Neutrophil (primary cell): ENCODE measurements around the gene ACACA.
"Not testable (repeated sequence)": the region's sequence is repeated elsewhere in the genome, so short reads cannot be mapped to it uniquely, and the experiment has no call there.

ENCODE experiments used
- H3K27ac ChIP-seq: fragments of 200-600 bp; sonication (generic); 2 replicates; pipeline ENCODE4 v1.5.1; 2016; ENCODE audit warnings: mild to moderate bottlenecking, moderate library complexity
- H3K27me3 ChIP-seq: fragments of 200-600 bp; sonication (generic); 2 replicates; pipeline ENCODE4 v1.6.0; 2016; ENCODE audit warnings: mild to moderate bottlenecking
- H3K36me3 ChIP-seq: fragments of 200-600 bp; sonication (generic); 2 replicates; pipeline ENCODE4 v1.5.1; 2017
- H3K4me1 ChIP-seq, 2 experiments: fragments of 200-600 bp in 1 of 2; sonication (generic) in 1 of 2; 1 replicate in 1 of 2; 2 replicates in 1 of 2; pipeline versions ENCODE4 v1.5.1 to v1.6.1; 2013 to 2016; ENCODE audit warnings: low read depth in 1 of 2, low read length in 1 of 2, mild to moderate bottlenecking in 1 of 2, moderate library complexity in 1 of 2; ENCODE audit not compliant: control insufficient read depth in 1 of 2, insufficient read depth in 1 of 2
- H3K4me3 ChIP-seq, 2 experiments: fragments of 200-600 bp in 1 of 2; sonication (generic) in 1 of 2; 1 replicate in 1 of 2; 2 replicates in 1 of 2; pipeline ENCODE4 v1.5.1; 2013 to 2016; ENCODE audit warnings: low read depth in 1 of 2, low read length in 1 of 2, mild to moderate bottlenecking in 1 of 2, moderate library complexity in 1 of 2
- H3K9me3 ChIP-seq: fragments of 200-600 bp; sonication (generic); 2 replicates; pipeline ENCODE4 v1.5.1; 2016
- TF ChIP-seq, protein P1 (sequence below): fragments of 200-600 bp; sonication (generic); IDR thresholded peaks from 2 replicates; pipeline ENCODE4 v1.5.1; 2016; ENCODE audit warnings: antibody characterized with exemption

The ACACA gene

DNA sequence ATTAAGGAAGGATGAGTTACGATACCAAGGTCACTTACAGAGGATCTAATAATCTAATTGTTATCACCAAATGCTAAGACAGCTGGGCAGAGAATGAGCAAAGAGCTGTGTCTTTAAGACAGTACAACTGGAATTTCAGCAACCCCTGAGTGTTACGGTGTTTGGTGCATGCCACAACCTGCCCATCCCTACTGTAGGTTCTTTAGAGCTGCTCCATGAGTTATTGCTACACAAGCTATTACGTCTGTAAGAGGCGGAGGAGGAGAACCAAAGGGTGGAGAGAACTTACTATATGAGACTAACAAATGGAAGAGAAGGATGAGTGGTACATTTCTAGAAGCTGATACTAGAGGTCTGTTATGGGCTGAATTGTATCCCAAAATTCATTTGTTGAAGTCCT lies 45.1 kb downstream of the ACACA start:
- H3K4me1 ChIP-seq: peaks cover 18 to 21% of the 10 kb centered on the region in 2 experiments
- H3K27ac ChIP-seq: no peak overlapping the region
- H3K4me3 ChIP-seq: no peak overlapping the region
- H3K9me3 ChIP-seq: no peaks in the 10 kb centered on the region
- H3K27me3 ChIP-seq: no peaks in the 10 kb centered on the region
- TF ChIP-seq, protein P1, sequence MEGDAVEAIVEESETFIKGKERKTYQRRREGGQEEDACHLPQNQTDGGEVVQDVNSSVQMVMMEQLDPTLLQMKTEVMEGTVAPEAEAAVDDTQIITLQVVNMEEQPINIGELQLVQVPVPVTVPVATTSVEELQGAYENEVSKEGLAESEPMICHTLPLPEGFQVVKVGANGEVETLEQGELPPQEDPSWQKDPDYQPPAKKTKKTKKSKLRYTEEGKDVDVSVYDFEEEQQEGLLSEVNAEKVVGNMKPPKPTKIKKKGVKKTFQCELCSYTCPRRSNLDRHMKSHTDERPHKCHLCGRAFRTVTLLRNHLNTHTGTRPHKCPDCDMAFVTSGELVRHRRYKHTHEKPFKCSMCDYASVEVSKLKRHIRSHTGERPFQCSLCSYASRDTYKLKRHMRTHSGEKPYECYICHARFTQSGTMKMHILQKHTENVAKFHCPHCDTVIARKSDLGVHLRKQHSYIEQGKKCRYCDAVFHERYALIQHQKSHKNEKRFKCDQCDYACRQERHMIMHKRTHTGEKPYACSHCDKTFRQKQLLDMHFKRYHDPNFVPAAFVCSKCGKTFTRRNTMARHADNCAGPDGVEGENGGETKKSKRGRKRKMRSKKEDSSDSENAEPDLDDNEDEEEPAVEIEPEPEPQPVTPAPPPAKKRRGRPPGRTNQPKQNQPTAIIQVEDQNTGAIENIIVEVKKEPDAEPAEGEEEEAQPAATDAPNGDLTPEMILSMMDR: no peak
- H3K36me3 ChIP-seq: no peaks in the 10 kb centered on the region

DNA sequence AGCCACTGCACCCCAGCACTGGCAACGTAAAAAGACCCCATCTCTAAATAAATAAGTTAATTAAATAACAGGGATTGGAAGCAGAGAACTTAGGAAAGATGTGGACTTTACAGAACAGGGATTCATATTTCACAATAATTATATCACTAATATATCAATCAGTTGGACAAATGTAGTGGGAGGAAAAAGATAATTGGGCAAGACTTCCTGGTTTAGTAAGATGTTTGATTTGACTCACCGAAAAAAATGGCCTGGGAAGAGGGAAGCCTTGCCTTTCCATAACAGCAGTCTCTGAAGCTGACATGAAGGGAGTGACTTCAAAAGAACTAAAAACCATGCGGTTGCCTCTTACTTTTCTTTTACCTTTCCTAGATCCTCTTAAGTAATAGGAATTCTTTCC lies 46.0 kb downstream of the ACACA start:
- Histone ChIP-seq H3K27ac (no peak overlapping the region), H3K9me3 (no peaks in the 10 kb centered on the region), H3K36me3 (no peaks in the 10 kb centered on the region), H3K4me1 (peaks cover 18 to 21% of the 10 kb centered on the region in 2 experiments), H3K4me3 (no peak overlapping the region), H3K27me3 (no peaks in the 10 kb centered on the region)
- TF ChIP-seq, protein P1: no peak

DNA sequence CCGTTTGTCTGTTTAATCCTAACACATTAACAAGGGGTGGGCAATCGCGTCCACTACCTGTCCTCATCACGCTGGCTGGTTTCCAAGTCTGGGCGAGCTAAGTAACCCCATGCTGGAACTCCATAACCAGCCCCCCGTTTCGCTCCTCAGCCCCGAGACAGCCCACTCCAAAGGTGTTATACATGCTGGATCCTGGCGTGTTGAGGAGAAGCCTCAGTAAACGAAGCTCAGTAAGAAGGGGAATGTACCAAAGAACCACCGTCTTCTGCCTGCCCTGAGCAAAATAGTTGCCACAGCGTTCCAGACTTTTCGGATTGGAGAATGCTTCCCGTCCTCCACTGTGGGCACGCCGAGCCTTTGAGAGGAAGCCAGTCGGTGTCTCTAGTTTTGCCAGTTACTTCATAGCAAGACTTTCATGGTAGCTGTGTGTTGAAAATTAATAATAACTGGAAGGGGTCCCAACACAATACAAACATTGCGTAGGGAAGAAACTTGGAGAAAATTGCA lies 46.9 kb downstream of the ACACA start:
- Histone ChIP-seq H3K36me3 (no peaks in the 10 kb centered on the region), H3K27ac (peak overlapping the region; percentile 60), H3K27me3 (no peaks in the 10 kb centered on the region), H3K4me3 (peak overlapping the region; percentile 71 to 84), H3K9me3 (no peaks in the 10 kb centered on the region), H3K4me1 (peaks cover 18 to 21% of the 10 kb centered on the region in 2 experiments)
- TF ChIP-seq, protein P1: no peak

DNA sequence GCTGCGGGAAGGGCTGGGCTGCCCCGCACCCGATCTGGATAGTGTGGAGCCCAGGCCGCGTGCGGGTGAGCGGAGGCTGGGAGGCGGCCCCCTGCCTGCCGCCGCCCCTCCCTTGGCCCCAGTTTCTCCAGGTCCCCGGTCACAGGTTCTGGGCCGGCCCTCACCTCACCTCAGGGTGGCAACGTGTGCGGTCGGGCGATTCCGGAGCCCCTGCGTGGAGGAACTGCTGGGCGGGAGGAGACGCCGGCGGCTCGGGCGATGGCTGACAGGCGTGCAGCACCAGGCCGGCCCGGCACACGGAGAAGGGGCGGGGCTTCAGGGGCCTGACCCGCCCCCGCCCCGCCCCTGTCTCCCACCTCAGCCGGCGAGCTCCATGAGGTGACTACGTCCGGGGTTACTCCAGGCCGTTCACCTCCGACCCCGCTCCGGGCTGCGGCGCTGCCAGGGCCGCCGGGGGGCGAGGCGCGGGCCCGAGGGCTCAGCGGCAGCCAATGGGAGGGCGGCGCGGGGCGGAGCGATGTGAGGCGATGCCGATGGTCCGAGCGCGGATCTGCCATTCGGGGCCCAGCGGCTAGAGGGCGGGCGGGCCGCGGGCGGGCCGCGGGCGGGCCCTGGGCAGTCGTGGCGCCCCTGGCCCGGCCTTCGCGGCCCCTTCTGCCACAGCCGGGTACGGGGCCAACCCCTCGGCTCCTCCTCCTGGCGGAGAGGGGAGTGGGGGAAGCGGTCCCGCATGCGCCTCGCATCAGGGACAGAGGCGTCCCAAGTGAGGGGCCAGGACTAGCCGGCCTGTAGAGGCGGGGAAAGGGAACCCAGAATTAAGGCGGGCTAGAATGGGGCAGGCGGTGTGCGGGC lies 47.6 kb downstream of the ACACA start:
- Histone ChIP-seq H3K27me3 (no peaks in the 10 kb centered on the region), H3K36me3 (no peaks in the 10 kb centered on the region), H3K27ac (peak overlapping the region; percentile 60), H3K4me3 (peak overlapping the region; percentile 71 to 84), H3K4me1 (peaks cover 18 to 21% of the 10 kb centered on the region in 2 experiments), H3K9me3 (no peaks in the 10 kb centered on the region)
- TF ChIP-seq, protein P1: peak; percentile 75

DNA sequence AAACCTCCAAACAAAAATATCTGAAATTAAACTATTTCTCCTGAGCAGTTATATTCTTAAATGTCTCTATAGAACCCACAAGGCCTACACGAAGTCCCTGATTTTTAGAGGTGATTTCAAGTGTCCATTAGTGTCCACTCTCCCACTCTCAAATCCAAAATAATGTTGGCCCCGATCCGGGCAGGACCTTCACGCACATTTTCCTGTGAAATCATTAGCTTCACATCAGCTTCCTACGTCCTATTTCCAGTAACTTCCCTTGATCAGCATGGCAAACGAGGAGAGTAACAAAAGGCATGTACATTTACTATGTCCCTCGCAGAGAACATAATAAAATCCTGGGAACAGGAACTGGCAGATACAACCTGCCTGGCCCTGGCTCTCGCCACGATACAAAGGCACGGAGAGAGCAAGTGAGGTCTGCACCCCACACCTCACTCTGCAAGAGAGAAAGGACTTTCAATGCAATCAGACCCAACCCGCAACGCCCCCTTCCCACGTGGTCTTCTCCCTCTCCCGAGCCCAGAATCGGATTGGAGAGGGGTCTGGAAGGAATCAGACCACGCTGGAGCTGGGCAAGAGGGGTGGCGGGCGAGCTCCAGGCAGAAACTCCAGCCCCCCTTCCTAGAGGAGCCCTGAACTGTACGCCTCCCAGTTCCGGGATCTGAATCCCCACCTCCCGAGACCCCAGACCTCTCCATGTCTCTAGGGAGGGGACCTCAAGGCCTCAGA lies 48.4 kb downstream of the ACACA start:
- peak overlapping the region; percentile 71 to 84 for H3K4me3 ChIP-seq
- H3K27me3 ChIP-seq: no peaks in the 10 kb centered on the region
- TF ChIP-seq, protein P1: no peak
- no peaks in the 10 kb centered on the region for H3K36me3 ChIP-seq
- H3K9me3 ChIP-seq: no peaks in the 10 kb centered on the region
- peaks cover 18 to 21% of the 10 kb centered on the region in 2 experiments for H3K4me1 ChIP-seq
- peak overlapping the region; percentile 60 for H3K27ac ChIP-seq

DNA sequence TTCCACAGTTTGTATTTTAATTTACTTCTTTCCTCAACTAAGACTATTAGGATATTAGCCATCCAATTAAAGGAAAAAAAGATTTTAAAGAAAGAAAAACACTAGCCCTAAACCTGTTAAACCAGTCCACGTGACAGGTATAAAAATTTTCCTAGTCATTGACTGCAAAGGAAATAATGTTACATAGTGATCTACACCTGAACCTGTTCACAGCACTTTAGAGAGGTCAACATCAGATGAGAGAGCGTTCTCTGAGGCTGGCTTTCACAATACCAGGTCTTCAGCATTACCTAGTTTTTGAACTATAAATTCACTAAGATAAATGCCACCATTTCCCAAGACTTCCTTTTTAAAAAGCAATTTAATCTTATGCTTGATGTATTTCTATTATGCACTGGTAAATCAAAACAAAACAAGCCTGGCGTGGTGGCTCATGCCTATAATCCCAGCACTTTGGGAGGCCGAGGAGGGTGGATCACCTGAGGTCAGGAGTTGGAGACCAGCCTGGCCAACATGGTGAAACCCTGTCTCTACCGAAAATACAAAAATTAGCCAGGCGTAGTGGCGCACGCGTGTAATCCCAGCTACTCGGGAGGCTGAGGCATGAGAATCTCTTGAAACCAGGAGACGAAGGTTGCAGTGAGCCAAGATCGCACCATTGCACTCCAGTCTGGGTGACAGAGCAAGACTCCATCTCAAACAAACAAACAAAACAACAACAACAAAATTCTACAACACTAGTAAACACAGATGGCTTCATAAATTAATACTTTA lies 49.7 kb downstream of the ACACA start:
- H3K9me3 ChIP-seq, H3K36me3 ChIP-seq, H3K4me3 ChIP-seq, H3K27ac ChIP-seq, H3K27me3 ChIP-seq: not testable (repeated sequence)
- H3K4me1 ChIP-seq: peaks cover 18 to 21% of the 10 kb centered on the region in 2 experiments

DNA sequence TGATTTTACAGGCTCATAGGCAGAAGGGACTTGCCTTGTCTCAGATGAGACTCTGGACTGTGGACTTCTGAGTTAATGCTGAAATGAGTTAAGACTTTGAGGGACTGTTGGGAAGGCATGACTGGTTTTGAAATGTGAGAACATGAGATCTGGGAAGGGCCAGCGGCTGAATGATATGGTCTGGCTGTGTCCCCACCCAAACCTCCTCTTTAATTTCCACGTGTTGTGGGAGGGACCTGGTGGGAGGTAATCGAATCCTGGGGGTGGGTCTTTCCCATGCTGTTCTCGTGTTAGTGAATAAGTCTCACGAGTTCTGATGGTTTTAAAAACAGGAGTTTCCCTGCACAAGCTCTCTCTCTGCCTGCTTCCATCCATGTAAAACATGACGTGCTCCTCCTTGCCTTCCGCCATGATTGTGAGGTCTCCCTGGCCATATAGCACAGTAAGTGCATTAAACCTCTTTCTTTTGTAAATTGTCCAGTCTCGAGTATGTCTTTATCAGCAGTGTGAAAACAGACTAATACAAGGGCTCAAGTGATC lies 59.7 kb downstream of the ACACA start:
- not testable (repeated sequence) for H3K9me3 ChIP-seq, H3K27ac ChIP-seq, H3K27me3 ChIP-seq, H3K36me3 ChIP-seq, H3K4me1 ChIP-seq, H3K4me3 ChIP-seq
